IgD-negative memory B cell (primary cell): ENCODE data around the gene THOC5. TPM values are rescaled to one million over a fixed set of nuclear protein-coding genes. Genes with fewer than 3 reads are reported as not detected.
"Not testable (repeated sequence)": the region's sequence is repeated elsewhere in the genome, so short reads cannot be mapped to it uniquely, and the experiment has no call there.

ENCODE experiments used
- H3K27ac Mint-ChIP-seq, 3 donors: one replicate each; pipeline ENCODE4 v1.8.0; 2020 to 2022; ENCODE audit warnings: mild to moderate bottlenecking in 3 of 3, mixed read lengths in 3 of 3, moderate library complexity in 1 of 3
- H3K27me3 Mint-ChIP-seq: one replicate; pipeline ENCODE4 v1.8.0; 2021; ENCODE audit warnings: mixed read lengths
- H3K36me3 Mint-ChIP-seq: one replicate; pipeline ENCODE4 v1.8.0; 2020; ENCODE audit warnings: mild to moderate bottlenecking, mixed read lengths
- H3K4me1 Mint-ChIP-seq, 3 donors: one replicate each; pipeline ENCODE4 v1.8.0; 2020 to 2022; ENCODE audit warnings: mixed read lengths in 3 of 3, mild to moderate bottlenecking in 1 of 3
- H3K4me3 Mint-ChIP-seq, 4 donors: one replicate each; pipeline ENCODE4 v1.8.0; 2020 to 2022; ENCODE audit warnings: mild to moderate bottlenecking in 4 of 4, mixed read lengths in 4 of 4, moderate library complexity in 3 of 4
- H3K9me3 Mint-ChIP-seq, 3 donors: one replicate each; pipeline ENCODE4 v1.8.0; 2020 to 2021; ENCODE audit warnings: mixed read lengths in 3 of 3, mild to moderate bottlenecking in 1 of 3
- polyA plus RNA-seq: library from polyadenylated mRNA; unstranded; fragments of 300-500 nt; fragmentation: Illumina TruSeq; gene quantifications from one replicate; pipeline ENCODE4 v1.2.3, GENCODE V29; 2021

THOC5 gene
- polyA plus RNA-seq, 1 donor from 2014 or later = 30.1 TPM

DNA sequence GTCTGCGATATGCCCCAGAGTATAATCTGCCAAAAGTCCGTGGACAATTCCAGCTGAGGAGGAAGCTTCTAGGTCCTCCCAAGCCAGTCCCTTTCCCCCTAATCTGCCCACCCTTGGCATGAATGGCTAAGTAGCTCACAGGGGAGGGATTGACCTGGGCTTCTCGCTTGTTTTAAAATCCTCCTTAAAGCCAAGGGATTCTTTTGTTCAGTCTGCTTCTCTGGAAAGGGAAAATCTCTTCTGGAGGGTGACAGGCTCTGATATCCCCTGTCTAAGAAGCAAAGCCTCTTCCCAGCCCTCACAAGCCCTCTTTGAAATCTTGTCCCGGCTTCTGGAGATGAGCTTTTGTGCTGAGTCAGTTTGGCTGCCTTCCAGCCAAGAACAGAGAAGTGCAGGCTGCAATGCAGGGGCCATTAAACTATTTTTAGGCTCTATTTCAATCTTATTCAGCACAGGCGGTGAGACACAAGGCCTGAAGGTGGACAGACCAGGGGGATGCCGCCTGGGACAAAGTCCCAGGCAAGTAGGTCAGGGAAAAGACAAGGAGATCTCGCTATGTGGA is 49.7 kb downstream of the THOC5 start:
- Mint-ChIP-seq H3K27me3 (no peaks in the 10 kb centered on the region), H3K9me3 (no peaks in the 10 kb centered on the region), H3K4me1 (no peaks in the 10 kb centered on the region), H3K27ac (no peak overlapping the region), H3K4me3 (no peak overlapping the region), H3K36me3 (peaks cover 4% of the 10 kb centered on the region)

DNA sequence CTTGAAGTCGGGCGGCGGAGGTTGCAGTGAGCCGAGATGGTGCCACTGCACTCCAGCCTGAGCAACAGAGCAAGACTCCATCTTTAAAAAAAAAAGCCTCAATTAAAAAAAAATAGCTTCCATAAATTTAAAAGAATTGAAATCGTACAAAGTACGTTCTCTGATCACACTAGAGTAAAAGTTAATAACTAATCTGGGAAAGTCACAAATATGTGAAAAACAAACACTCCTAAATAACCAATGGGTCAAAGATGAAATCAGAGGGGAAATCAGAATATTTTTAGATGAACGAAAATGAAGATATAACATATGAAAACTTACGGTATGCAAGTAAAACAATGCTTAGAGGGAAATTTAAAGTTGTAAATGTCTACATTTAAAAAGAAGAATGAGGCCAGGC is 53.7 kb downstream of the THOC5 start:
- H3K9me3 Mint-ChIP-seq = no peaks in the 10 kb centered on the region
- no peak overlapping the region for H3K4me3 Mint-ChIP-seq
- no peaks in the 10 kb centered on the region for H3K36me3 Mint-ChIP-seq
- no peaks in the 10 kb centered on the region for H3K27me3 Mint-ChIP-seq
- H3K27ac Mint-ChIP-seq = no peak overlapping the region
- H3K4me1 Mint-ChIP-seq = no peaks in the 10 kb centered on the region

DNA sequence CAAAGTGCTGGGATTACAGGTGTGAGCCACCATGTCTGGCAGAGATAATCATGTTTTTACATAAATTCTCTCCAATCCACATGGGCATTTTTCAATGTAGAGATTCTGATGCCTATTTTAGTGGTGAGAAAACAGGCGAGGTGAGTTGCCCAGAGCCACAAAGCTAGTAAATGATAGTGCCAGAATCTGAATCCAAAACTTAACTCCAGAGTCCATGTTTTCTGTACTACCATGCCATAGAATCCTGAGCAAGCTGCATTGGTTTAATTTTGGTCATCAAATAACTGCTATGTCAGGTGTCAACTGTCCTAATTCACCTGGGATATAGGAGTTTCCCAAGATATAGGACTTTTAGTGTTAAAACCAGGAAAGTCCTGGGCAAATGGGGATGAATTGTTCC is 59.9 kb downstream of the THOC5 start:
- Mint-ChIP-seq H3K27ac (no peak overlapping the region), H3K9me3 (peaks cover 0 to 3% (median 0%) of the 10 kb centered on the region in 3 donors), H3K36me3 (no peaks in the 10 kb centered on the region), H3K4me3 (no peak overlapping the region), H3K4me1 (peaks cover 18 to 22% (median 19%) of the 10 kb centered on the region in 3 donors), H3K27me3 (peaks cover 4% of the 10 kb centered on the region)

DNA sequence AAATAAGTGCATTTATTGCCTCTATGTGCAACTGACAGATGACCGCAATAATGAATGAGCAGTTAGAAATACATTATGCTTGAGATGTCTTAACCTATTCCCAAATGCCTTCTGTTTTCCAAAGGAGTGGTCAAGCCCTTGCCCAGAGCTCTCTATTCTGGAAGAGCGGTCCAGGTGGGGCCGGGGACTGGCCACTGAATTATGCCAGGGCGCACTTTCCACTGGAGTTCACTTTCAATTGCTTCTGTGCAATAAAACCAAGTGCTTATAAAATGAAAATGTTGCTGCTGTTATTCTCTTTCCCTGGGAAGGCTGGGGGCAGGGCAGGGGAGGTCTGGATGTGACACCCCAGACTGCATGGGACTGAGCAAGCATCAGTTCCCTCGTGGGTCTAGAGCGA is 62.5 kb downstream of the THOC5 start:
- H3K36me3 Mint-ChIP-seq = no peaks in the 10 kb centered on the region
- no peak overlapping the region for H3K4me3 Mint-ChIP-seq
- peaks cover 19 to 29% (median 21%) of the 10 kb centered on the region in 3 donors for H3K4me1 Mint-ChIP-seq
- H3K9me3 Mint-ChIP-seq = peaks cover 0 to 3% (median 0%) of the 10 kb centered on the region in 3 donors
- H3K27ac Mint-ChIP-seq = no peak overlapping the region
- H3K27me3 Mint-ChIP-seq = peaks cover 4% of the 10 kb centered on the region

DNA sequence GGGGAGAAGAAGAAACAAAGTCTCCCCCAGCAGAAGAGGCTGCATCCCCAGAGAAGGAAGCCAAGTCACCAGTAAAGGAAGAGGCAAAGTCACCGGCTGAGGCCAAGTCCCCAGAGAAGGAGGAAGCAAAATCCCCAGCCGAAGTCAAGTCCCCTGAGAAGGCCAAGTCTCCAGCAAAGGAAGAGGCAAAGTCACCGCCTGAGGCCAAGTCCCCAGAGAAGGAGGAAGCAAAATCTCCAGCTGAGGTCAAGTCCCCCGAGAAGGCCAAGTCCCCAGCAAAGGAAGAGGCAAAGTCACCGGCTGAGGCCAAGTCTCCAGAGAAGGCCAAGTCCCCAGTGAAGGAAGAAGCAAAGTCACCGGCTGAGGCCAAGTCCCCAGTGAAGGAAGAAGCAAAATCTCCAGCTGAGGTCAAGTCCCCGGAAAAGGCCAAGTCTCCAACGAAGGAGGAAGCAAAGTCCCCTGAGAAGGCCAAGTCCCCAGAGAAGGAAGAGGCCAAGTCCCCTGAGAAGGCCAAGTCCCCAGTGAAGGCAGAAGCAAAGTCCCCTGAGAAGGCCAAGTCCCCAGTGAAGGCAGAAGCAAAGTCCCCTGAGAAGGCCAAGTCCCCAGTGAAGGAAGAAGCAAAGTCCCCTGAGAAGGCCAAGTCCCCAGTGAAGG is 64.3 kb downstream of the THOC5 start:
- H3K9me3 Mint-ChIP-seq, H3K27me3 Mint-ChIP-seq, H3K36me3 Mint-ChIP-seq, H3K27ac Mint-ChIP-seq: not testable (repeated sequence)
- H3K4me3 Mint-ChIP-seq = peak overlapping the region in 2 of 4 donors; percentile 77 to 89
- H3K4me1 Mint-ChIP-seq = peaks cover 19 to 29% (median 21%) of the 10 kb centered on the region in 3 donors

DNA sequence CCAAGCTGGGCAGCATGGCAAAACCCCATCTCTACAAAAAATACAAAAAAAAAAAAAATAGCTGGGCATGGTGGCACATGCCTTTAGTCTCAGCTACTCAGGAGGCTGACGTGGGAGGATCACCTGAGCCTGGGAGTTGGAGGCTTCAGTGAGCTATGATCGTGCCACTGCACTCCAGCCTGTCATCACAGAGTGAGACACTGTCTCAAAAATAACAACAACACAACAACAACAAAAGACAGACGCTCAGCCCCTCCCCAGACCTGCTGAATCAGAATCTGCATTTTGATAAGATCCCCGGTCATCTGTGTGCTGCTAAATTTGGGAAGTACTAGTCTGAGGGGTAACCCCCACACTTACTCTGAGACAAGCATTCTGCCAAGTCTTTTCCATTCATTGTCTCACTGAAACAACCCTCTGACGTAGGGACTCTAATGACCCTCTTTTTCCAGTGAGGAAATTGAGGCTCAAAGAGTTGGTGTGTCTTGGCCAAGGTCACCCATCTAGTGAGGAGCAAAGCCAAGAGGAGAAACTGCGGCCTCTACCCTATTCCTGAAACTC is 66.1 kb downstream of the THOC5 start:
- peaks cover 19 to 29% (median 21%) of the 10 kb centered on the region in 3 donors for H3K4me1 Mint-ChIP-seq
- peak overlapping the region in 1 of 3 donors; percentile 31 for H3K27ac Mint-ChIP-seq
- no peaks in the 10 kb centered on the region for H3K36me3 Mint-ChIP-seq
- H3K27me3 Mint-ChIP-seq = peaks cover 8% of the 10 kb centered on the region
- H3K4me3 Mint-ChIP-seq = no peak overlapping the region
- H3K9me3 Mint-ChIP-seq = no peaks in the 10 kb centered on the region

DNA sequence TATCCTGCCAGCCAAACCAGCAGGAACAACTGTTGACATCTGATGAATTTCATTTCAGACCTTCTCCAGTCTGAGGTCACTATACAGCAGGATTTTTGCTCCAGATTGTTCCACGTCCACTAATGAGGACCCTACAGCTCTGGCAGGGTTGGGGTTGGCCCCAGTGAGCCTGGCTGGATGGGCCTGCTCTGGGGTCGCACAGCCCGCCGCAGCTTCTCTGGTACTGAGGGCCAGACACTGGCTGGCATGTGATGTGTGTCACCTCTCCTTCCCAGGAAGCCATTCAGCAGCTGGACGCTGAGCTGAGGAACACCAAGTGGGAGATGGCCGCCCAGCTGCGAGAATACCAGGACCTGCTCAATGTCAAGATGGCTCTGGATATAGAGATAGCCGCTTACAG is 68.1 kb downstream of the THOC5 start:
- no peak overlapping the region for H3K4me3 Mint-ChIP-seq
- no peak overlapping the region for H3K27ac Mint-ChIP-seq
- H3K9me3 Mint-ChIP-seq = peaks cover 0 to 2% (median 0%) of the 10 kb centered on the region in 3 donors
- H3K27me3 Mint-ChIP-seq = peaks cover 20% of the 10 kb centered on the region
- no peaks in the 10 kb centered on the region for H3K36me3 Mint-ChIP-seq
- peaks cover 21 to 30% (median 23%) of the 10 kb centered on the region in 3 donors for H3K4me1 Mint-ChIP-seq

DNA sequence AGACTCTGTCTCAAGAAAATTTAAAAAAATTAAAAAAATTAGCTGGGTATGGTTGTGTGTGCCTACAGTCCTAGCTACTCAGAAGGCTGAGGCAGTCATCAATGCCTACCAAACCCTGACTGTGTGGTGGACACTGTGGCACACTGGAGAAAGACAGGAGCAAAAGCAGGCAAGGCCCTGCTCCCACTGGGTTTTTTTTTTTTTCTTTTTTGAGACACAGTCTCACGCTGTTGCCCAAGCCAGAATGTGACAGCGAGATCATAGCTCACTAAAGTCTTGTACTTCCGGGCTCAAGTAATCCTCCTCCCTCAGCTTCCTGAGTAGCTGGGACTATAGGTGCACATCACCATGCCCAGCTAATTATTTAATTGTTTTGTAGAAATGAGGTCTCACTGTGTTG is 68.9 kb downstream of the THOC5 start:
- no peaks in the 10 kb centered on the region for H3K36me3 Mint-ChIP-seq
- no peak overlapping the region for H3K27ac Mint-ChIP-seq
- no peak overlapping the region for H3K4me3 Mint-ChIP-seq
- H3K9me3 Mint-ChIP-seq = peaks cover 0 to 2% (median 0%) of the 10 kb centered on the region in 3 donors
- H3K4me1 Mint-ChIP-seq = peaks cover 15 to 24% (median 16%) of the 10 kb centered on the region in 3 donors
- H3K27me3 Mint-ChIP-seq = peaks cover 18% of the 10 kb centered on the region

DNA sequence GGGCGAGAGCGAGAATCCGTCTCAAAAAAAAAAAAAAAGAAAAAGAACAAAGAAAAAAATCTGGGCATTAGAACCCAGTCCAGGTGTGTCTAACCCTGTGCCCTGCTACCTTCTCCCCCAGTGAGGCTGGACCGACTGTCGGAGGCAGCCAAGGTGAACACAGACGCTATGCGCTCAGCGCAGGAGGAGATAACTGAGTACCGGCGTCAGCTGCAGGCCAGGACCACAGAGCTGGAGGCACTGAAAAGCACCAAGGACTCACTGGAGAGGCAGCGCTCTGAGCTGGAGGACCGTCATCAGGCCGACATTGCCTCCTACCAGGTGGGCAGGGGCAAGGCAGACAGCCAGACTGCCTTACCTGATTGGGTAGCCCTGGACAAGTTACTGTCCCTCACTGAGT is 70.3 kb downstream of the THOC5 start:
- Mint-ChIP-seq H3K4me3 (no peak overlapping the region), H3K9me3 (peaks cover 0 to 2% (median 0%) of the 10 kb centered on the region in 3 donors), H3K4me1 (peaks cover 8 to 20% (median 10%) of the 10 kb centered on the region in 3 donors), H3K36me3 (no peaks in the 10 kb centered on the region), H3K27me3 (peaks cover 30% of the 10 kb centered on the region), H3K27ac (no peak overlapping the region)

DNA sequence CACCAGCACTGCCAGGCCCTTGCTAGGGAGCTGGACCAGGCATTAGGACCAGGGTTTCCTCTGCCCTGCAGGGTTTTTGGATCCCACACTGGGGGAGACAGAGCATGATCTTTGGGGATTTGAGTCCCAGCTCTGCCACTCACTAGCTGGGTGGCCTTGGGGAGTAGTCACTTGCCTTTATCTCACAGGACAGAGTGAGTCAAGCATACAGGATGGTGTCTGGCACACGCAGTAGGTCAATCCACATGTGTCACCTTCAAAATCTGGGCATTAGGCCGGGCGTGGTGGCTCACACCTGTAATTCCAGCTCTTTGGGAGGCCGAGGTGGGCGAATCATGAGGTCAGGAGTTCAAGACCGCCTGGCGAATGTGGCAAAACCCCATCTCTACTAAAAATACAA is 70.8 kb downstream of the THOC5 start:
- Mint-ChIP-seq H3K9me3 (peaks cover 0 to 2% (median 0%) of the 10 kb centered on the region in 3 donors), H3K4me1 (peaks cover 8 to 19% (median 10%) of the 10 kb centered on the region in 3 donors), H3K36me3 (no peaks in the 10 kb centered on the region), H3K4me3 (no peak overlapping the region), H3K27me3 (peaks cover 32% of the 10 kb centered on the region), H3K27ac (no peak overlapping the region)

DNA sequence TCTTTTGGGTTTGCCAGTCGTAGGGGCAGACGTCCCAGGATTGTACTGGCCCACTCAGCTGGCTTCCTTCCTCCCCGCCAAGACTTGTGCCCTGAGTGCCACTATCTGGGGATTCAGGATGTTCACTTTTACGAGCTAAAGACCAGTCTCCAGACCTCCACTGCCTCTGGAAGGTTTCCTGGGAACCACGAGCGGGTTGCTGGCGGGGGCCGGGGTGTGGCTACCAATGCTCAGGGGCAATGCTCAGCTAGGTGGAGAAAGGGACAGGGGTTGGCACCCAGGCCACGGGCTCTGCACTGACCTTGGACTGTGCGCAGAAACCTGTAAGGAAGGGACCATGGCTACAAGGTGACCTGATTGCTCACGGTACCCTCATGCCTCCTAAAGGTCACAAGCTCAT is 71.3 kb downstream of the THOC5 start:
- peaks cover 33% of the 10 kb centered on the region for H3K27me3 Mint-ChIP-seq
- H3K36me3 Mint-ChIP-seq = no peaks in the 10 kb centered on the region
- peaks cover 9 to 18% (median 11%) of the 10 kb centered on the region in 3 donors for H3K4me1 Mint-ChIP-seq
- no peak overlapping the region for H3K27ac Mint-ChIP-seq
- peaks cover 0 to 2% (median 0%) of the 10 kb centered on the region in 3 donors for H3K9me3 Mint-ChIP-seq
- peak overlapping the region in 1 of 4 donors; percentile 76 for H3K4me3 Mint-ChIP-seq

DNA sequence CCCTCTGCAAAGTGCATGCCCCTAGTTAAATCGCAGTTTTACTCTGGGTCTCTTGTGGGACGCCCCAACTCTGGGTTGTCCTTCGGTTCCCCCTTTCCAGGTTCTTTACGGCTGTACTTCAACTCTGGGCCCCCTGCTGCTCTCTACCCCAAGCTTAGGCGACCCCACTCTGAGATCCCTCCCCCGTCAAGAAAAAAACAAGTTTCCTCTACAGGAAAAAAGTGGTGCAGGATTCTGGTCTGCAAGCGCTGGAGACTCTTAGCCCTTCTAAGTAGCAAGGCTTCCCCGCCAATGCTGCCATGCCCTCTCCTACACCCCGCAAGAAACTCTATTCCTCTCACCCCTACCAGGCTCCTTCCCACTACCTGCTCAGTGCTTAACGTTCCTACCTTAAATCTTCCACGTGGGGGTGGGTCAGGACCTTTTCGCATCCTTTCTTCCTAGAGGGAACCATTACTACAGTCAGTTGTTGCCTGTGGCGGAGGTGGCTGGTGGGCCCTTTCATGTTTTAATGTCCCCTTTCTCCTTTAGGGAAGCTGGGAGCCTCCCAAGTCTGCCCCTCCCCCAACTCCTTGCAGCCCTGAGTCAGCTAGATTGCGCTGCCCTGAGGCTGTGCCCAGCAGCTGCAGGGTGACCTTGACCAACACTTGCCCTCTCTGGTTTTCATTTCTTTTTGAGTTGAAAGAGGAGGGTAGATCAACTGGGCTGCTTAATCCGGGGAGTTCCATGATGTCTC is 72.1 kb downstream of the THOC5 start:
- Mint-ChIP-seq H3K36me3 (no peaks in the 10 kb centered on the region), H3K4me3 (peak overlapping the region; percentile 52 to 87 (median 71)), H3K27ac (peak overlapping the region in 2 of 3 donors; percentile 85 to 88), H3K9me3 (peaks cover 0 to 2% (median 0%) of the 10 kb centered on the region in 3 donors), H3K4me1 (peaks cover 14 to 24% (median 17%) of the 10 kb centered on the region in 3 donors), H3K27me3 (peaks cover 38% of the 10 kb centered on the region)

DNA sequence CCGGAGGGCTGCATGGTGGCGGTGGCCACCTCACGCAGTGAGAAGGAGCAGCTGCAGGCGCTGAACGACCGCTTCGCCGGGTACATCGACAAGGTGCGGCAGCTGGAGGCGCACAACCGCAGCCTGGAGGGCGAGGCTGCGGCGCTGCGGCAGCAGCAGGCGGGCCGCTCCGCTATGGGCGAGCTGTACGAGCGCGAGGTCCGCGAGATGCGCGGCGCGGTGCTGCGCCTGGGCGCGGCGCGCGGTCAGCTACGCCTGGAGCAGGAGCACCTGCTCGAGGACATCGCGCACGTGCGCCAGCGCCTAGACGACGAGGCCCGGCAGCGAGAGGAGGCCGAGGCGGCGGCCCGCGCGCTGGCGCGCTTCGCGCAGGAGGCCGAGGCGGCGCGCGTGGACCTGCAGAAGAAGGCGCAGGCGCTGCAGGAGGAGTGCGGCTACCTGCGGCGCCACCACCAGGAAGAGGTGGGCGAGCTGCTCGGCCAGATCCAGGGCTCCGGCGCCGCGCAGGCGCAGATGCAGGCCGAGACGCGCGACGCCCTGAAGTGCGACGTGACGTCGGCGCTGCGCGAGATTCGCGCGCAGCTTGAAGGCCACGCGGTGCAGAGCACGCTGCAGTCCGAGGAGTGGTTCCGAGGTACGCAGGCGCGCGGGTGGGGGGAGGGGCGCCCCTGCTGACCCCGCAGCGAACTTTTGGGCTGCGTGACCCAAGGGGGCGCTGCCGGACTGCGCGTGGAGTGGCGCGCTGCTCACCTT is 72.9 kb downstream of the THOC5 start:
- Mint-ChIP-seq H3K9me3 (peaks cover 0 to 2% (median 0%) of the 10 kb centered on the region in 3 donors), H3K27ac (peak overlapping the region in 1 of 3 donors; percentile 85), H3K27me3 (peaks cover 43% of the 10 kb centered on the region), H3K4me3 (peak overlapping the region in 3 of 4 donors; percentile 52 to 87 (median 70)), H3K36me3 (no peaks in the 10 kb centered on the region), H3K4me1 (peaks cover 19 to 32% (median 24%) of the 10 kb centered on the region in 3 donors)

DNA sequence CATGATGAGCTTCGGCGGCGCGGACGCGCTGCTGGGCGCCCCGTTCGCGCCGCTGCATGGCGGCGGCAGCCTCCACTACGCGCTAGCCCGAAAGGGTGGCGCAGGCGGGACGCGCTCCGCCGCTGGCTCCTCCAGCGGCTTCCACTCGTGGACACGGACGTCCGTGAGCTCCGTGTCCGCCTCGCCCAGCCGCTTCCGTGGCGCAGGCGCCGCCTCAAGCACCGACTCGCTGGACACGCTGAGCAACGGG is 73.4 kb downstream of the THOC5 start:
- Mint-ChIP-seq H3K27me3 (peaks cover 45% of the 10 kb centered on the region), H3K9me3 (peaks cover 0 to 2% (median 0%) of the 10 kb centered on the region in 3 donors), H3K4me3 (no peak overlapping the region), H3K36me3 (no peaks in the 10 kb centered on the region), H3K4me1 (peaks cover 24 to 37% (median 29%) of the 10 kb centered on the region in 3 donors), H3K27ac (no peak overlapping the region)
